ENCODE results near the gene CHTF8.

Gene CHTF8

GRCh38 chr16:69084289-69084688 lies 48.1 kb downstream of the CHTF8 start:
- DNase-seq (ENCODE audit: low read depth), result no peak

DNA sequence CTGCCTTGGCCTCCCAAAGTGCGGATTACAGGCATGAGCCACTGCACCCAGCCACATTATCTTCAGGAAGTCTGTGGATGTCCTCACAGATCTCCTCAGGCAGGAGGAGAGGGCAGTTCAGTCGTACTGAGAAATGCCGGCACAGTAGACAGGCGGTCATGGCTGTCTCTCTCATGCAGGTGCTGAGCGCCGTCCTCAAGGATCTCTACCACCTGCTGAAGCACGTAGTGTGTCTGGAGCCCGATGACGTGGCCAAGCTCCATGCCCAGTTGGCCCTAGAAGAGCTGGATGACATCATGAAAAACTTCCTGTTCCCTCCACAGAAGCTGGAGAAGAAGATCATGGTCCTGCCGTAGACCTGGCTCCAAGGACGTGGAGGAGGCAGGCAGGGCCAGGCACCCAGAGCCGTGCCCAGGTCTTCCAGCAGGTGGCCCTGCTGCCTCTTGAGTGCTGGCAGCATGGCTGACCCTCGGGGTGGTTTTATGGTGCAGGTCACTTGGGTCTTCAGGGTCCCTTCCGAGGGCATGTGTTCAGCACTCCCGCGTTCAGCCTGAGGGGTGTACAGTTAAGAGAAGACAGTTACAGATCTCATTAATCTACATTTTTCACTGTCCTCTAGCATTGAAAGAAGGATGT lies 49.0 kb downstream of the CHTF8 start:
- no peak for DNase-seq (ENCODE audit: low read depth)

DNA sequence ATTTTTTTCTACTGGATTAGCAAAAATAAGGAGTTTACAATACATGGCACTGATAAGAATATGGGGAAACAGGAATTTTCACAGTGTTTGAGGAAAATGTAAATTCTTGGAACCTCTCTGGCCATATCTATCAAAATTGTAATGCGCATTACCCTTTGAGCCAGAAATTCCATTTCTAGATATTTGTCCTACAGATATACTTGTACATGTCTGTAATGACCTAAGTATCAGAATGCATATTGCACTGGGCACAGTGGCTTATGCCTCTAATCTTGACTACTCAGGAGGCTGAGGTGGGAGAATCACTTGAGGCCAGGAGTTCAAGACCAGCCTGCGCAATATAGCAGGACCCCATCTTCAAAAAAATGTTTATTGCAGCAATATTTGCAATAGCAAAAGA lies 52.7 kb downstream of the CHTF8 start:
- no peak for DNase-seq (ENCODE audit: low read depth)

DNA sequence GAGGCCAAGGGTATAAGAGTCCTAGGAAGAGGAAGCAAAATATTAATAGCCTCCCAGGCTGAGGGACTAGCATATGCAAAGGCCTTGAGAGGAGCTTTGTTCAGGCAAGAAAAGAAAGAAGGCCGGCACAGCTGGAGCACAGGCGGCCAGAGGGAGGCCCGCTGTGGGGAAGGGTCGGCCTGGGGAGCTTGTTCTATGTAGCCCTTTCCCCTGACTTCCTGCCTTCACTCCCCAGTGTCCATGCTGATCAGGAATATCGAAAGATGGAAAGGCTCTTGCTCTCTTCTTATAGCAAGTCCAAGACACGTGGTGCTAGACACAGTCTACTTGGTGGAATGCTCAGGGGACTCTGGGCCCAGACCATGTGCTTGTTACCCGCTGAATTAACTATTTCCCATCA lies 54.3 kb downstream of the CHTF8 start:
- no peak for DNase-seq (ENCODE audit: low read depth)

DNA sequence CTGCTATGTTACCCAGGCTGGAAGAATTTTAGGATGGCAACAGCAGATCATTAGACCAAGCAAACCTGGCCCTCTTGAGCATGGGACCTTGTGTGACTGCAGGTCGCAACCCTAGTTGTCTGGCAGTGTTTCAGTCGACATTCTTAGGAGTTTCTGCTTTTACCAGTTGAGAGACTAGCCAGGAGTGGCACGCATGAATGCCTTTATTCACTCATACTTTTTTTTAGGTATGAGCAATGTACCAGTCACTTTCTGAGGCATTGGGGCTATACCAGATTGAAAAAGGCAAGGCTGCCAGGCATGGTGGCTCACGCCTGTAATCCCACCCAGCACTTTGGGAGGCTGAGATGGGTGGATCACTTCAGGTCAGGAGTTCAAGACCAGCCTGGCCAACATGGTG lies 55.1 kb downstream of the CHTF8 start:
- DNase-seq (ENCODE audit: low read depth), result peak; percentile 86

- peak; percentile 97 for DNase-seq (ENCODE audit: low read depth)
These were observed 59.1 kb downstream of the CHTF8 start for GRCh38 chr16:69073181-69073702.

- DNase-seq (ENCODE audit: low read depth), result no peak
These were observed 59.8 kb downstream of the CHTF8 start for GRCh38 chr16:69072640-69072974.

GRCh38 chr16:69071036-69071435 lies 61.4 kb downstream of the CHTF8 start:
- DNase-seq (ENCODE audit: low read depth), result no peak

DNA sequence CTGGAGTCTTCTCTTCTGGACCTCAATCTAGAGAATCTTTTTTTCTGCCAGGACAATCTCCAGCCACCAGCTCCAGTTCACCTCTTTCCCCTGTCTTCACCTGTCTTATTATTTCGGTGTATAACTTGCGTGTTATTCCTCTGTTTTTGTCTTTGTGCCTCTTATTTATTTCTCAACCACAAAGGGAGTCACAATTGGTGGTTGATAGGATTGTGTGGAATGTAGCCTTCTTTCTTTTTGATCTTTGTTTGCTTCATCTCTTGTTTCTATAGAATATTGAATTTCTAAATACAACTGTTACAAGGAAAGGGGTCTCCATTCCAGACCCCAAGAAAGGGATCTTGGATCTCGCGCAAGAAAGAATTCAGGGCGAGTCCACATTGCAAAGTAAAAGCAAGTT lies 62.9 kb downstream of the CHTF8 start:
- no peak for DNase-seq (ENCODE audit: low read depth)
